HG02763 (cell line): Measurements from ENCODE around the gene MBNL2.
"Not testable (repeated sequence)": the region's sequence is repeated elsewhere in the genome, so short reads cannot be mapped to it uniquely, and the experiment has no call there.

ENCODE experiments used
- ATAC-seq: cut with Tn5 transposase; IDR thresholded peaks from one replicate; pipeline ENCODE4 v1.9.1; 2021; ENCODE audit warnings: mild to moderate bottlenecking, moderate library complexity; ENCODE audit not compliant: unreplicated experiment

Gene MBNL2

DNA sequence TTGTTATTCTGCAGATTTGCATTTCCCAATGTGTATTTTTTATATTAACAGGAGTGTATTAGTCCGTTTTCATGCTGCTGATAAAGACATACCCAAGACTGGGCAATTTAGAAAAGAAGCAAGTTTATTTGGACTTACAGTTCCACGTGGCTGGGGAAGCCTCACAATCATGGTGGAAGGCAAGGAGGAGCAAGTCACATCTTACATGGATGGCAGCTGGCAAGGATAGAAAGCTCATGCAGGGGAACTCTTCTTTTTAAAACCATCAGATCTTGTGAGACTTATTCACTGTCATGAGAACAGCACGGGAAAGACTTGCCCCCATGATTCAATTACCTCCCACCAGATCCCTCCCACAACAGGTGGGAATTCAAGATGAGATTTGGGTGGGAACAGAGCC, 14.9 kb upstream of the MBNL2 start:
- ATAC-seq, result not testable (repeated sequence)

DNA sequence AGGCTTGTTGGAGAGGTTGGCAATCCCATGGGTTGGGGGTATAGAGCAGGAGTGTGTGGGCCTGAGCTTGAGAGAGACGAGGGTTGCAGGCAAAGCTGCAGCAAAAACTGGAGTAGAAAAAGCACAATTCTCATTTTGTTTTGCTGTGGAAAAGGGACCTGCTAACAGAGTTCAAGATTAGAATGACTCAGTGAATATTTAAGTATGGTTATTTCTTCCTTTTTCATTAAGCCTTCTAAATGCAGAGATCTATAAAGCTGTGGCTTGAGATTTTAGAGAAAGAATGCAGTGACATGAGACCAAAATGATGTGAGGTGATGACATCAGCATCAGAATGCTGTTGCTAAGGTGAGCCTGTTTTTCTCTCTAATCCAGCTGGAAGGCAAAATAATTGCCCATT, 10.8 kb upstream of the MBNL2 start:
- no peak for ATAC-seq

DNA sequence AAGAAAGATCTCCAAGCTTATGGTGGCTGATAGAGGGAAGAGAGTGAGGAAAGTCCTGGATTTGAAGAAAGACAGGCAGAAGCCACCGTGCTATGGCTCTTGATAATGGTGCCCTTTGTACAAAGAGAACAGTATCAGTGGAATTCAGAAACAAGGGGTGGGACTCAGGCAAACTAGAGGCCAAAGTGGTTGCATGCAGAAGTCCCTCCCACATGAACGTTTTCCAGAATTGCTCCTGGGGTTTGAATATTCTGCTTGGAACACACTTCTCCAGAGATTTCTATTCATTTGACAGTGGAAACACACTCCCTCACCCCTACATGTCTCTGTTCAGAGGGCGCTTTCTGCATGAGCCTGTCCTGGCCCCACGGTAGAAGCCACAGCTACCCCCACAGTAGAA, 10.1 kb upstream of the MBNL2 start:
- ATAC-seq, result no peak

- no peak for ATAC-seq
These were observed 9.5 kb upstream of the MBNL2 start for GRCh38 chr13:97212601-97213040.

GRCh38 chr13:97214921-97215320, 7.2 kb upstream of the MBNL2 start:
- no peak for ATAC-seq

DNA sequence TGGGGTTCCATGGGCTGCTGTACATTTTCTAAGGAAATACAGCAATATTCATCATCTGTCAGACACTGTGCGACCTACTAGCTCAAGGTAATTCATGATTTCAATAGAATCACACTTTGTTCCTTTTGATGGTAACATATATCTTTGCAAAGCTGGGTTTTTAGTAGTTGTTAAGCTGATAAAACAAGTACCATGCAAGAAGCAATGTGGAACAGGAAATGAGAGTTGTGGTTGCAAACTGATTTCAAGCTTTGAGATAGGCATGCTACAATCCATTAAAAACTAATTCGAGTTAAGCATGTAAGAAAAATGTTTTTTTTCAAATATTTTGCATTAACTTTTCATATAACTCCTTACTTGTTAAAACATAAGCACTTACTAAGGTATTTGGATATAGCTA, 6.8 kb upstream of the MBNL2 start:
- no peak for ATAC-seq

DNA sequence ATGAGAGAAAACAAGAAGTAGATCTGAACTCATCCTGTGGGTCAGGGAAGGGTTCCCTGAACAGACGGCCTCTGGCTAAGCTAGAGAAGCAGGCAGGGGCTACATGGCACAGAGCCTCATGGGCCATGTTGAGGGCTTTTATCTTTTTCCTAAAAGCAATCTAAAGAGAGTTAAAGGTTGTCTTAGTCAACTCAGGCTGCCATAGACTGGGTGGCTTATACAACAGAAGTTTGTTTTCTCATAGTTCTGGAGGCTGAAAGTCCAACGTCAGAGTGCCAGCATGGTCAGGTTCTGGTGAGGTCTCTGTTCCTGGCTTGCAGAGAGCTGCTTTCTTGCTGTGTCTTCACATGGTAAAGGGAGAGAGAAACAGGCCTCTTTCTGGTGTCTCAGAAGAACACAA, 2.9 kb upstream of the MBNL2 start:
- no peak for ATAC-seq

DNA sequence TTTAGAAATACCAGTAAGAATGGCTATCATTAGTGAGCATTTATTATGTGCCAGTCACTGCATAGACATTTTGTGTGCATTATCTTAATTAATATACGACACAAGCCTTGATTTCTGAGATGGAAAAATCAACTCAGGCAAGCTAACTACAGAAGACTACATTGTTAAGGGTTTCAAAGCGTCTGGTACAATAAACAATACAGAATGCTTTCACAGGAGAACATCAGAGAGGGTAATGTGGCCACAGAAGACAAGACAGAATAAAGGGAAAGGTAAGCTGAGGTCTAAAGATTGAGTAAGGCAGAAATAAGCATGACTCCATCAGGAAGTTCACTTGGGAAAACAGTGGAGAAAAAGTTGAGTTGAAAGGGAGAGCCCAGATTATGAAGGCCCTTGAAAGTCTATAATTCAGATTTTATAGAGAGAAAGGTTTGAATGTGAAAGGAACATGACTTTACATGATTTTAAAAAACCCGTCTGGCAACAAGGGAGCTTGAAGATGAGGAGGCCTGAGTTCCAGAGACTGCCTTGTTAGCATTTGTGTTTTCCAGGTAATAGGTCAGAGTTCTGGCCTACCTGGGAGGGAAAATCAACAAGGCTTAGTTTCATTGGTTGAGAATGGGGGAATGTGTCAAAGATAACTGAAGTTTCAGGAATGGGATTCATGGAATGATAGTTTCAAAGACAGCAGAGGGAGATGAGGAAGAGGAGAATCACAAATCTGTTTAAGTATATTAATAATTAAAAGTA, 1.8 kb upstream of the MBNL2 start:
- no peak for ATAC-seq

GRCh38 chr13:97221046-97221445, 1.1 kb upstream of the MBNL2 start:
- no peak for ATAC-seq

- no peak for ATAC-seq
These were observed 667 bp upstream of the MBNL2 start for GRCh38 chr13:97221466-97221865.

DNA sequence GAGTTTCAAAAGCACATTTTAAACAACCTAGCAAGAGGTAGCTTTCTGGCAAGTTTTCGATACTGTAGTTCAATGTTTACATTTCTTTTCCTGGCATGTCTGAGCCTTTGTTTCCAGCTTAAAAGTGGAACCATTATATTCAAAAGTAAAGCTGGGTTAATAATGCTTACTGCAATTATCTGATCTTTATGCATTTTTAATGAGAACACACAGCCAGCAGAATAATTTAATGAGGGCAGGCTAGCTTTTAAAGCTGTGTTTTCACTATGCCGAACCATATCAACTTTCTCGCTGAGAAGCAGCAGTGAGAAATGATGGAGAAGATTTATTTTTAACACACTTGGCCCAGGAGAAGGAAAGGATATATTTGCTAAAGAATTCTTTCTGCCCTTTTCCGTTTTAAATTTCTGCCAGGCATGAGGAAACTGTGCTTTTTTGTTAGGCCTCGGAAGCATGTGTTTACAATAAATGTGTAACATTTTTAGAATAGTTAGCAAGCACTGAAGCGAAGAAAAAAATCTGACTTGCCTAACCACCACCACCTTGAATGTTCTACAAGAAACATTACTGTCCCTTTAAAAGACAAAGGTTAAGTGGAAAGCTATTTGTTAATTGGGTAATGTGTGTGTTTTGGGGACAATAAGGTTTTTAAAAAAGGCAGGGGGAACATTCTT, 1.0 kb downstream of the MBNL2 start:
- ATAC-seq, result no peak

DNA sequence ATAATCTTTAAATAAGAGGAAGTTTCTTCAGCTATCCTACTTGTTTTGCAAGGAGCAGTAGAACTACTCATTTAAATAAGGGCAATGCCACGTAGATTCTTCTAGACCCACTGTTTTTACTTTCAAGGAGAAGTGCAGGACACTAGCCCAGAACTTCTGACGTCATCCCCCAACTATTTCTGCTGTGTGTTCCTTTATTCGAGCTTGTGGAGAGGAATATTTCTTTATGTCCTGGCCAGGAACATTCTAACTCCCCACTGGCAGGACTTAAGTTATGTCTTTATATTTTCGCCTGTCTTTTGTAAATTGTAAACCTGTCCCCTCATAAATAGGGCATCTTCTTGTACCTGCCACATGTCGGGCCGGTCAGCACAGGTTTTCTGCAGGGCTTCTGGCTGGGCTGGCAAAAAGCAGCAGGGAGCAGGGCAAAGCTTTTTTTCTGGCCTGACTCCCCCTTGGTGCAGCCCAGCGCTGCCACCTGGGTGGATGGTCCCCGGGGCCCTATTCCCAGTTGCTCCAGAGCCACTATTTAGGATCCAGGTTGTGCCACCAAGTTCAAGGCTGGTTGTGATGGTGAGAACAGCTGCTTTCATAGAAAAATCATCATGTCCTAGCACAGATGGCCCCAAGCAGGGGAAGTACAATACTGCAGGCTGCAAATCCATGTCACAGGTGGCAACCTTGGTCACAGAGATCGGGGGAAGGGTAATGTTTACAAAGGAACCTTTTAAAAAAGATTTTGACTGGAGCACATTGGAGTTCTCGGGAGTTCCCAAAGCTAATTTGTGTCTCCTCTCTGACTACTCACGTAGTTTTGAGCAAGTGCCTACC, 1.8 kb downstream of the MBNL2 start:
- no peak for ATAC-seq

DNA sequence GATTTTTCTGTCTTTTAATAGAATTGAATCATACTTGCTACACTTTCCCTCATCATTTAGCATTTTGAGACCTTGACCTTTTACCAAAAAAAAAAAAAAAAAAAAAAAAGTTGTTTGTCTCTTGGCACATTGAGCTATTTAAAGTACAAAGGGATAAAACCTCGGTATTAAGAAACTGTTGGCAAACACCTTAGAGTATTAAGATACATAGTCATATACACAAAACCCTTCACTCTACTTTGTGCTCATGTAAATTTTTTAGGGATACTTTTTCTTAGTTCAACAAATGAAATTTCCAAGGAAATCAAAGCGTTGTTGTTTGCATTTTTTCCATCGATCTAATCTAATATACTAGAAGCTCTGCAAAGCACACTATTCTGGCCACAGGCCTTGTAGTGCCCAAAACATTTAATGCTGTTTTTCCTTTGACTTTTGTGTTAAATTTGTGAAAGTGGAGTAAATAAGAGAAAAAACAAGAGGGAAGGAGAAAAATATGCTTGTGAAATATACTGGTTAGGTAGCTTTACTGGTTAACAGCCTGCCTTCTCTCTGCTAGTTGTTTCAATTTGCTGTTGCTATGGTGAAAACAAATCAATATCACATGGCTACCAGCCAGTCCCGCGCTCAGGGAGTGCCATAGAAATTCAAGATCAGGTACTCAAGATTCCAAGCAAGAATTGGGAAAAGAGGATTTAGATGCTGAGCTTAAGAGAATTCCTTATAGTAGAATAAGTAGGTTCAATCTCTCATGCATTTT, 2.6 kb downstream of the MBNL2 start:
- ATAC-seq, result no peak

DNA sequence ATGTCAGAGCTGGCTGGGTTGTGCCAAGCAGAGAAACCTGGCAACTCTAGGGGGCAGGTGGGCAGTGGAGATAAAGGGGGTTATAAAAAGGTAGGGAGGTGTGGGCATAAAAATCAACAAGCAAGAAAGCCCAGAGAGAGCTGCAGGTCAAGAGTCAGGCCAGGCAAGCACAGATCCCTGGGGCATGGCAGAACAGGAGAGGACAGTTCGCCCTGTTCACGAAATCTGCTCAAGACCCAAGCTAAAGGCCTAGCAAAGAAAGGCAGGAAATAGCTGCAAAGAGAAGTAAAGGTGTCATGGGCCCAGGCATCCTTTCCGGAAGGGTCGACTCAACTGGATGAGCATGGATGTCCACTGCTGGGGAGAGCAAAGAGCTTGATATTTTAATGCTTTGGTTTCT, 3.4 kb downstream of the MBNL2 start:
- ATAC-seq, result no peak

DNA sequence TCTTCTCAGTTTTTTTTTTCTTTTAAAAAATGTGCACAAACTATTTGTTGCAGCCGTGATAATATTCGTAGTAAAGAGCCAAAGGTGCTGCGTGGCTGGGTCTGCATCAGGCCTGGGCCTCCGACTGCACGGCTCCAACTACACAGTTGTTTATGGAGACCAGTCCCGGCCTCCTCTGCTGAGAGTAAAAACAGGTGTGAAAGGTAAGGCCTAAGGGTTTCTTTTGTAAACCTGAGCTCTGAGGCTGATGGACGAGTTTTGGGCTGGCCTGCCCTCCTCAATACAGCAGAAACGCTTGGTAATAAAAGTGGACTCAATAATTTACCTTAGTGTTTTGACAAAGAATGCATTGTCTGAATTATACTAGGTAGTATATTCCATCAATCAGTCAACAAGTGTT, 3.9 kb downstream of the MBNL2 start:
- ATAC-seq, result no peak

- ATAC-seq, result peak; percentile 41
These were observed 4.9 kb downstream of the MBNL2 start for GRCh38 chr13:97226788-97227627.

DNA sequence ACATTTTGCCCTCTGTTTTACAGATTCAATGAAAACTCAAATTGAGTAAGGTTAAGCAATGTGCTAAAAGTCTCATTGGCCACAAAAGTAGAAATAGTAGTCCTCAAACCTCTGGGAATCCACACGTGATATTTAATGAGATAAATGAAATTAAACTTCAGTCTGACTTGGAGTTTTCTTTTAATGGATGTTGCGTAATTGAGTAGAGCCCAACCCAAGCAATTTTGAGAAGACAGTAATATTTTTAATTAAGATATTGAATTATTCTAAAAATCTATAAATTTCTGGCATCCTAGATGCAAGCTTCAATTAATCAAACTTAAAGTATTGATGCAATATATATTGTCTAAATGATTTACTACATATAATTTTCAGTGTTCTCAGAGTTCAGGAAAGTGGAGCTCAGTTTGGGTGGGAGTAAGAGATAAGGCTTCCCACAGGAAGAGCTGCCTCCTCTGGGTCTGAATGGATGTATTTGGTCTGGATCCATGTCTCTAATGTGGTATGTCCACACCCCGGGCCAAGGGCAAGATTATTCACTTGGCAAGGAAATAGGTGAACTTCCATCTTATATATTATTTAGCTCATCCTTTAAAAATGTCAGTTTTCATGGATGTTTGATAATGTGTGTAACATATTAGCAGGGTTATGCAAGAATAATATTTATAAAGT, 6.9 kb downstream of the MBNL2 start:
- ATAC-seq, result no peak

DNA sequence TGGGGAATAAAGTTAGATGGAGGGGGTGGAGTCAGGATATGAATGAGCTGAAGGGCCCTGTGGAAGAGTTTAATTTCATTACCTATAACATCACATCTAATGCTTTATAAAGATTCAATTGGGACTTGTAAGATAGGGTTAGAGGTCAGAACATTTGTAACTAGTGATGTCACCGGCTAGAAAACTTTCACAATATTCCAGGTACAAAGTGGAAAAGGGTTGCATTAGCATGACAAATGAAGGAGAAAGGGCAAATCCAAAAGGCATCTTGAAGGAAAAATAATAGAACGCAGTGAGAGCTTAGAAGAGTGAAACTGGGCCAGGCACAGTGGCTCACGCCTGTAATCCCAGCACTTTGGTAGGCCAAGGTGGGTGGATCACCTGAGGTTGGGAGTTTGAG, 7.6 kb downstream of the MBNL2 start:
- ATAC-seq, result no peak

DNA sequence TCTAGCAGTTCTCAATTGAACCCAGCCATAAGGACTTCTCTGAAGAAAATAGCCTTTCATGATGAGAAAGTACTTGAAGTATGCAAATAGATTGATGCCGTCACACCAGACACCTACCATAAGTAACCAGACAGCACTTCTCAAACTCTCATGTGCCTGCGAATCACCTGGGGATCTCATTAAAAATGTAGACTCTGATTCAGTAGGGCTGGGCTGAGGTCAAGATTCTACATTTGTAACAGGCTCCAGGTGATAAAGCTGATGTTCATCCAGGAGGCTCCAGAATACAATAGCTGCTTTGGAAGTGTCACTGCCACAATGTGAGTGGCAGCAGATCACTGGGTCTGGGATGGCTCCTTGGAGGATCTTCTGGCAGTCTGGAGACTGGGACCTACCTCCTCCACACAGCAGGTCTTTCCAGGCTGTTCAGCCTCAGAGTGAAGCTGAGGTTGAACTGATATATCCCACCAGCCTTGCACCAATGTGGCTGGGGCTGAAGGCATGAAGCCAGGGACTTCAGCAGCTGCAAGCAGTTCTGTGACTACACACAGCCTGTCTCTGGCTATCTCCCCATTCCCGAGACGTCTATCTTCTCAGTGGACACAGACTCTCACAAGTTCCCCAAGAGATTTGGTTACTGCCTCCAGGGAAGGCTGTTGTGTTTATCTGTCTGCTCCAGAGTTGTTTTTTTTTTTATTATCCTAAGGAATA, 9.1 kb downstream of the MBNL2 start:
- ATAC-seq, result no peak
